Activated T-helper 2 cell treated with anti-CD3 and anti-CD28 coated beads, Interferon-gamma antibody, Interleukin-2, Interleukin-4, amounts not matched to agents 10 μg/mL and 5 μg/mL and 100 μg/mL, durations not matched to agents 14 hours and 24 hours and 36 hours (primary cell): ENCODE results near the gene ZNF445. TPM values are rescaled to one million over a fixed set of nuclear protein-coding genes. Genes with fewer than 3 reads are reported as not detected.
A peak's percentile ranks its signal among the peaks of the same experiment; 100 is the strongest.
"Not testable (repeated sequence)": the region's sequence is repeated elsewhere in the genome, so short reads cannot be mapped to it uniquely, and the experiment has no call there.

ENCODE experiments used
- DNase-seq: peaks from one replicate; pipeline ENCODE4 v3.0.0; 2021; ENCODE audit warnings: low spot score
- H3K27ac Mint-ChIP-seq: one replicate; pipeline ENCODE4 v1.8.0; 2021; ENCODE audit warnings: mixed read lengths
- H3K27me3 Mint-ChIP-seq: one replicate; pipeline ENCODE4 v1.8.0; 2021; ENCODE audit warnings: low read depth, mixed read lengths
- H3K36me3 Mint-ChIP-seq: one replicate; pipeline ENCODE4 v1.8.0; 2021; ENCODE audit warnings: low read depth, mixed read lengths
- H3K4me1 Mint-ChIP-seq: one replicate; pipeline ENCODE4 v1.8.0; 2021; ENCODE audit warnings: low read depth, mixed read lengths
- H3K4me3 Mint-ChIP-seq: one replicate; pipeline ENCODE4 v1.8.0; 2021; ENCODE audit warnings: low read depth, mild to moderate bottlenecking, moderate library complexity, mixed read lengths
- H3K9me3 Mint-ChIP-seq: one replicate; pipeline ENCODE4 v1.8.0; 2021; ENCODE audit warnings: mixed read lengths
- intact Hi-C: fragments of 100-400 bp; cut with micrococcal nuclease; formaldehyde crosslinking; loops from one replicate; pipeline ENCODE4 v1.15.1; 2023
- total RNA-seq: library from RNA; stranded (reverse); gene quantifications from 2 replicates; pipeline ENCODE4 v1.2.3, GENCODE V29; 2022

The ZNF445 gene
- total RNA-seq, 1 donor from 2014 or later: 22.6 TPM

- H3K27ac Mint-ChIP-seq: no peak overlapping the region
- intact Hi-C loops: loop anchor here (10.0 kb wide), 1 partner anchor 295 kb away; the partner anchor contains the start of genes KIAA1143 and KIF15
- peaks cover 44% of the 10 kb centered on the region for H3K36me3 Mint-ChIP-seq
- H3K4me3 Mint-ChIP-seq: no peak overlapping the region
- H3K4me1 Mint-ChIP-seq: peaks cover 35% of the 10 kb centered on the region
- no peak for DNase-seq
- no peaks in the 10 kb centered on the region for H3K27me3 Mint-ChIP-seq
- H3K9me3 Mint-ChIP-seq: no peaks in the 10 kb centered on the region
Measured at GRCh38 chr3:44469914-44470313, 7.6 kb downstream of the ZNF445 start.

- intact Hi-C loops: loop anchor here (1.0 kb wide), 1 partner anchor 29 kb away; no protein-coding TSS in a partner anchor
- Mint-ChIP-seq H3K9me3 (no peaks in the 10 kb centered on the region), H3K36me3 (peaks cover 49% of the 10 kb centered on the region), H3K27me3 (no peaks in the 10 kb centered on the region), H3K4me3 (no peak overlapping the region), H3K4me1 (peaks cover 32% of the 10 kb centered on the region), H3K27ac (peak overlapping the region; percentile 10)
- no peak for DNase-seq
Measured at GRCh38 chr3:44468572-44469520, 8.6 kb downstream of the ZNF445 start.

- not testable (repeated sequence) for DNase-seq, H3K27me3 Mint-ChIP-seq, H3K9me3 Mint-ChIP-seq, H3K4me3 Mint-ChIP-seq, H3K27ac Mint-ChIP-seq
- intact Hi-C loops: loop anchor here (1.0 kb wide), 1 partner anchor 28 kb away; no protein-coding TSS in a partner anchor
- H3K4me1 Mint-ChIP-seq: peaks cover 29% of the 10 kb centered on the region
- peaks cover 55% of the 10 kb centered on the region for H3K36me3 Mint-ChIP-seq
Measured at GRCh38 chr3:44468099-44468537, 9.4 kb downstream of the ZNF445 start.

- Mint-ChIP-seq H3K4me1 (peaks cover 27% of the 10 kb centered on the region), H3K36me3 (peaks cover 64% of the 10 kb centered on the region), H3K27ac (no peak overlapping the region), H3K9me3 (peaks cover 7% of the 10 kb centered on the region), H3K27me3 (no peaks in the 10 kb centered on the region), H3K4me3 (no peak overlapping the region)
- intact Hi-C loops: no loop called here
- DNase-seq: no peak
Measured at GRCh38 chr3:44467241-44467640, 10.2 kb downstream of the ZNF445 start.

GRCh38 chr3:44464920-44465319 is 12.6 kb downstream of the ZNF445 start:
- H3K36me3 Mint-ChIP-seq: peaks cover 76% of the 10 kb centered on the region
- H3K4me3 Mint-ChIP-seq: not testable (repeated sequence)

GRCh38 chr3:44464509-44464908 is 13.0 kb downstream of the ZNF445 start:
- H3K9me3 Mint-ChIP-seq: peaks cover 35% of the 10 kb centered on the region
- peaks cover 12% of the 10 kb centered on the region for H3K4me1 Mint-ChIP-seq
- intact Hi-C loops: no loop called here
- H3K36me3 Mint-ChIP-seq: peaks cover 80% of the 10 kb centered on the region
- H3K4me3 Mint-ChIP-seq: no peak overlapping the region
- no peak for DNase-seq
- H3K27me3 Mint-ChIP-seq: no peaks in the 10 kb centered on the region
- no peak overlapping the region for H3K27ac Mint-ChIP-seq

More at GRCh38 chr3:44464920-44465319, 12.6 kb downstream of the ZNF445 start:
- intact Hi-C loops, H3K27me3 Mint-ChIP-seq, H3K27ac Mint-ChIP-seq, DNase-seq: not testable (repeated sequence)
- H3K9me3 Mint-ChIP-seq: peaks cover 30% of the 10 kb centered on the region
- H3K4me1 Mint-ChIP-seq: peaks cover 12% of the 10 kb centered on the region

GRCh38 chr3:44460050-44460449 is 17.4 kb downstream of the ZNF445 start:
- H3K27me3 Mint-ChIP-seq, H3K4me1 Mint-ChIP-seq, H3K27ac Mint-ChIP-seq, intact Hi-C loops, DNase-seq, H3K4me3 Mint-ChIP-seq: not testable (repeated sequence)
- Mint-ChIP-seq H3K36me3 (peaks cover 96% of the 10 kb centered on the region), H3K9me3 (peaks cover 37% of the 10 kb centered on the region)

GRCh38 chr3:44455318-44455717 is 22.2 kb downstream of the ZNF445 start:
- no peak for DNase-seq
- Mint-ChIP-seq H3K4me3 (no peak overlapping the region), H3K27me3 (no peaks in the 10 kb centered on the region), H3K4me1 (no peaks in the 10 kb centered on the region), H3K27ac (no peak overlapping the region), H3K9me3 (peaks cover 23% of the 10 kb centered on the region), H3K36me3 (peaks cover 90% of the 10 kb centered on the region)
- intact Hi-C loops: no loop called here

- Mint-ChIP-seq H3K4me1 (no peaks in the 10 kb centered on the region), H3K4me3 (no peak overlapping the region), H3K27ac (no peak overlapping the region), H3K27me3 (no peaks in the 10 kb centered on the region), H3K9me3 (peaks cover 18% of the 10 kb centered on the region), H3K36me3 (peaks cover 90% of the 10 kb centered on the region)
- intact Hi-C loops: no loop called here
- no peak for DNase-seq
Measured at GRCh38 chr3:44454258-44454657, 23.2 kb downstream of the ZNF445 start.

- peak overlapping the region; percentile 22 for H3K27ac Mint-ChIP-seq
- intact Hi-C loops: no loop called here
- no peaks in the 10 kb centered on the region for H3K4me1 Mint-ChIP-seq
- no peak overlapping the region for H3K4me3 Mint-ChIP-seq
- no peaks in the 10 kb centered on the region for H3K27me3 Mint-ChIP-seq
- peaks cover 46% of the 10 kb centered on the region for H3K9me3 Mint-ChIP-seq
- H3K36me3 Mint-ChIP-seq: peaks cover 93% of the 10 kb centered on the region
- no peak for DNase-seq
Measured at GRCh38 chr3:44451441-44451840, 26.0 kb downstream of the ZNF445 start.

- intact Hi-C loops: no loop called here
- Mint-ChIP-seq H3K36me3 (peaks cover 91% of the 10 kb centered on the region), H3K27ac (no peak overlapping the region), H3K9me3 (peaks cover 51% of the 10 kb centered on the region), H3K27me3 (no peaks in the 10 kb centered on the region), H3K4me1 (peaks cover 19% of the 10 kb centered on the region), H3K4me3 (no peak overlapping the region)
- no peak for DNase-seq
Measured at GRCh38 chr3:44446929-44447328, 30.5 kb downstream of the ZNF445 start.

GRCh38 chr3:44445786-44446185 is 31.7 kb downstream of the ZNF445 start:
- H3K4me1 Mint-ChIP-seq: peaks cover 28% of the 10 kb centered on the region
- intact Hi-C loops: no loop called here

More at GRCh38 chr3:44445786-44446185, 31.7 kb downstream of the ZNF445 start:
- Mint-ChIP-seq H3K27ac (no peak overlapping the region), H3K9me3 (peaks cover 44% of the 10 kb centered on the region), H3K36me3 (peaks cover 88% of the 10 kb centered on the region), H3K4me3 (no peak overlapping the region), H3K27me3 (no peaks in the 10 kb centered on the region)
- DNase-seq: no peak
